Activated naive CD8-positive, alpha-beta T cell treated with anti-CD3 and anti-CD28 coated beads, Interleukin-2, amount 50 U/mL, for 24 hours (primary cell): ENCODE results near the gene KRI1.
A peak's percentile ranks its signal among the peaks of the same experiment; 100 is the strongest.
"Not testable (repeated sequence)": the region's sequence is repeated elsewhere in the genome, so short reads cannot be mapped to it uniquely, and the experiment has no call there.

Experiments used
- ATAC-seq: fragments of 150-1000 bp; cut with Tn5 transposase; one replicate; pipeline ENCODE4 v1.10.0; 2021
- DNase-seq: peaks from one replicate; pipeline ENCODE4 v3.0.0; 2021
- H3K27ac Mint-ChIP-seq: one replicate; pipeline ENCODE4 v1.8.0; 2021; ENCODE audit warnings: mild to moderate bottlenecking, mixed read lengths
- H3K27me3 Mint-ChIP-seq: one replicate; pipeline ENCODE4 v1.8.0; 2021; ENCODE audit warnings: mixed read lengths
- H3K36me3 Mint-ChIP-seq: one replicate; pipeline ENCODE4 v1.8.0; 2021; ENCODE audit warnings: low read depth, mixed read lengths
- H3K4me1 Mint-ChIP-seq: one replicate; pipeline ENCODE4 v1.8.0; 2021; ENCODE audit warnings: mixed read lengths
- H3K4me3 Mint-ChIP-seq: one replicate; pipeline ENCODE4 v1.8.0; 2021; ENCODE audit warnings: mild to moderate bottlenecking, moderate library complexity, mixed read lengths
- H3K9me3 Mint-ChIP-seq: one replicate; pipeline ENCODE4 v1.8.0; 2021; ENCODE audit warnings: mixed read lengths

KRI1 gene

DNA sequence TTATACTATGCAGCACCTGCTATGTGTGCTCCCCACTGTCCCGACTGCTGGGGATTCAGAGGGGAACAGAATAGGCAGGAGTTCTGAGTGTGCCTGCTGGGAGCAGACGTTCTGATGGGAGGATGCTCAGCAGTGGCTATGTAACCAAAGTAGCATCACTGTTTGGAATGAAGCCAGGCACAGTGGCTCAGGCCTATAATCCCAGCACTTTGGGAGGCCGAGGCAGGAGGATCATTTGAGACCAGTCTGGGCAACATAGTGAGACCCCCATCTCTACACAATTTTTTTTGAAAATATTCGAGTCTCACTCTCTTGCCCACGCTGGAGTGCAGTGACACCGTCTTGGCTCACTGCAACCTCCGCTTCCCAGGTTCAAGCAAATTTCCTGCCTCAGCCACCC, 16.1 kb downstream of the KRI1 start:
- Mint-ChIP-seq H3K36me3 (peaks cover 41% of the 10 kb centered on the region), H3K27ac (no peak overlapping the region)
- ATAC-seq, result no peak

DNA sequence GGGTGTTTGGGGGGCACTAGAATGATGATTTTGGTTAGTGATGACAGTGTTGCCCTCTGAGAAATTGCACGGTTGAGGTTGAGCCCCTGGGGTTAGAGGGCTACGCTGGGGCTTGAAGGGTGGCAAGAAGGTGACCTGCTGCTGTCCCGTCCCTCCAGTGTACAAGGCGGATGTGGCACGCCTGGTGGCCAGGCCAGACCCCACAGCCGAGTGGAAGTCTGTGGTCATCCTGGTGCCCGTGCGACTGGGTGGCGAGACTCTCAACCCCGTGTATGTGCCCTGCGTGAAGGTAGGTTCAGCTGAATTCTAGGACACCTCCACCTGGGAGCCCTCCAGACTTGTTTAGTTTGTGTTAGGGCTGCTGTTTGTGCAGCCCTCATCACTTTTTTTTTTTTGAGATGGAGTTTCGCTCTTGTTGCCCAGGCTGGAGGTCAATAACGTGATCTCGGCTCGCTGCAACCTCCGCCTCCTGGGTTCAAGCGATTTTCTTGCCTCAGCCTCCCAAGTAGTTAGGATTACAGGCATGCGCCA, 17.0 kb downstream of the KRI1 start:
- Mint-ChIP-seq H3K27me3 (no peaks in the 10 kb centered on the region), H3K27ac (no peak overlapping the region), H3K4me1 (peaks cover 38% of the 10 kb centered on the region), H3K9me3 (no peaks in the 10 kb centered on the region), H3K4me3 (no peak overlapping the region), H3K36me3 (peaks cover 36% of the 10 kb centered on the region)
- no peak for DNase-seq
- no peak for ATAC-seq

More for the DNA sequence above, 16.1 kb downstream of the KRI1 start:
- H3K27me3 Mint-ChIP-seq, result no peaks in the 10 kb centered on the region
- no peak for DNase-seq
- no peaks in the 10 kb centered on the region for H3K9me3 Mint-ChIP-seq
- H3K4me1 Mint-ChIP-seq, result peaks cover 45% of the 10 kb centered on the region
- H3K4me3 Mint-ChIP-seq, result no peak overlapping the region

DNA sequence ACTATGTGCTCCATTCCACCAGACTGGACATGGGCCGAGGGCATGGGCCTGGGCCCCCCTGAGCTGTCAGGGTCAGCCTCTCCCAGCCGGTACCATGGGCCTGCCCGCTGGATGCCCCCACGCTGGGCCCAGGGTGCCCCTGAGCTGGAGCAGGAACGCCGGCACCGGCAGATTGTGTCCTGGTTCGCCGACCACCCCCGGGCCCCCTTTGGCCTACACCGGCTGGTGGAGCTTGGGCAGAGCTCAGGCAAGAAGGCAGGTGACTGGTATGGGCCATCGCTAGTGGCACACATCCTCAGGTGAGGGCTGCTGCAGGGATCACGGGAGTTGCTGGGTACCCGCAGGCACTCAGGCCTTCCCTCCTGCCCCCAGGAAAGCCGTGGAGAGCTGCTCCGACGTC, 19.0 kb downstream of the KRI1 start:
- no peaks in the 10 kb centered on the region for H3K9me3 Mint-ChIP-seq

DNA sequence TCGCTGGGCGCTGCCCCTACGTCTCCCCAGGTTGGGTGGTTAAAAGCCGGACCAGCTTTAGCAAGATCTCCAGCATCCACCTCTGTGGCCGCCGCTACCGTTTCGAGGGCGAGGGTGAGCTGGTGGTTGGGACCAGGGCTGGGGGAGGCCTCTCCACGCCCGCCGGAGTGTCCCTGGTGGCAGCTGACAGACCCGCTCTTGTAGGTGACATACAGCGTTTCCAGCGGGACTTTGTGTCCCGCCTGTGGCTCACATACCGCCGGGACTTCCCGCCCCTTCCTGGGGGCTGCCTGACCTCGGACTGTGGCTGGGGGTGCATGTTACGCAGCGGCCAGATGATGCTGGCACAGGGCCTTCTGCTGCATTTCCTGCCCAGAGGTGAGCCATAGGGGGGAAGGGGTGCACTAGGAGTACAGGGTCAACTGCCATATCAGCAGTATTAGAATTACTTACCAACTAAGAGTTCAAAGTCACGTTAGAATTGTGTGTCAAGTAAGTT, 21.0 kb downstream of the KRI1 start:
- Mint-ChIP-seq H3K36me3 (peaks cover 9% of the 10 kb centered on the region), H3K27ac (peak overlapping the region; percentile 87), H3K9me3 (no peaks in the 10 kb centered on the region), H3K27me3 (peaks cover 6% of the 10 kb centered on the region), H3K4me3 (peak overlapping the region; percentile 89), H3K4me1 (peaks cover 13% of the 10 kb centered on the region)
- peak; percentile 9 for ATAC-seq
- DNase-seq, result no peak

More for the DNA sequence above, 19.0 kb downstream of the KRI1 start:
- H3K27ac Mint-ChIP-seq, result no peak overlapping the region
- H3K36me3 Mint-ChIP-seq, result peaks cover 20% of the 10 kb centered on the region
- DNase-seq (no peak), ATAC-seq (no peak)
- H3K4me3 Mint-ChIP-seq, result no peak overlapping the region
- peaks cover 25% of the 10 kb centered on the region for H3K4me1 Mint-ChIP-seq
- H3K27me3 Mint-ChIP-seq, result no peaks in the 10 kb centered on the region

DNA sequence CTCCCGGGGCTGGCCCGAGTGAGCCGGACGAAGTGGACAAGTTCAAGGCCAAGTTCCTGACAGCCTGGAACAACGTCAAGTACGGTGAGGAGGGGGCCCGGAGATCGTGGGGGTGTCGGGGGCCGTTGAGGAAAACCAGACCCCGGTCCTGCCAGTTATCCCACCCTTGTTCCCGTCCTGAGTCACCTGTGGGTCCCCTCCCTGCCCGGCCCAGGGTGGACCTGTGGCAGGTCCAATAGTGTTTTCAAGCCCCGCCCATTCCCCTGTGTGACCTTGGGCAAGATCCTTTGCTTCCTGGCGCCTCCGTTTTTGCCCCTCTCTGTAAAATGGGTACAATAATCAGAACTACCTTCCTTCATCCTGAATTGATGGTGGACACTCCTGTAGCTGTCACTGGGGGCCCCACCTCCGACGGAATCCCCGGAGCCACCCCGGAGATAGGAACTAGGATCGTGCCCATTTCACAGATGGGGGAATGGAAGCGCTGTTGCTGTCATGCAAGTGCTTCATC, 21.5 kb downstream of the KRI1 start:
- peaks cover 9% of the 10 kb centered on the region for H3K27me3 Mint-ChIP-seq
- peak overlapping the region; percentile 87 for H3K27ac Mint-ChIP-seq
- H3K9me3 Mint-ChIP-seq, result no peaks in the 10 kb centered on the region
- peak overlapping the region; percentile 89 for H3K4me3 Mint-ChIP-seq
- DNase-seq (peak; percentile 37), ATAC-seq (no peak)
- peaks cover 13% of the 10 kb centered on the region for H3K4me1 Mint-ChIP-seq
- peaks cover 9% of the 10 kb centered on the region for H3K36me3 Mint-ChIP-seq

DNA sequence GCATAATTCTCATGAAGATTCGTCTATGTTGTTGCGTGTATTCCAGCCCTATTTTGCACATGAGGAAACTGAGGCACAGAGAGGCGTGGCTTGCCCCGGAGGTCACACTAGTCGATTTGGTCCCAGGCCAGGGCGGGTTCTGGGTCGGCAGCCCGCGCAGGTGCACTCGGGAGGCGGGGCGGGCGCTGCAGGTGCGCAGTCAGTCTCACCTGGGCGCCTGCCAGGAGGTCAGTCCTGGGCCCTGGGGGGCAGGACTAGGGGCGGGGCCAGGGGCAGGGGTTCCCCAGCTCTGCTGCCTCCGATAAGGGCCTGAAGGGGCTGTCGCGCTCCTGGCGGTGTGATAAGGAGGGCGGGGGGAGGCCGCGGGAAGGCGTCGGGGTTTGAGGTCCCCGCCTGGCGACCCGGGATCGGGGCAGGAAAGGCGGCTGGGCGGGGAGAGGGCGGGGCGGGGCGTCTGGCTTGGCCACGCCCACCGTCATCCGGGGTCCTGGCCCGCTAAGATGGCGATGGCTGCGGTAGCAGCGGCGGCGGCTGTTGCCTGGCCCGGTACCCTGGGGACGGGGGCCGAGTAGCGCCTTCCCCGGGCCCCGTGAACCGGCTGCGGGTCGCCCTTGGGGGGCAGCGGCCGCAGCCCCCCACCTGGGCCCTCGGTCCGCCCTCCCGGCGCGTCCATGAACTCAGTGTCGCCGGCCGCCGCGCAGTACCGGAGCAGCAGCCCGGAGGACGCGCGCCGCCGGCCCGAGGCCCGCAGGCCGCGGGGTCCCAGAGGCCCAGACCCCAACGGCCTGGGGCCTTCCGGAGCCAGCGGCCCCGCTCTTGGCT, 22.2 kb downstream of the KRI1 start, which contains the start of gene ATG4D:
Gene ATG4D (plus strand): TSS at position 485 of the 822 bp plus-strand sequence. CDS start 187 bp downstream, at position 672.
- Mint-ChIP-seq H3K4me1 (peaks cover 16% of the 10 kb centered on the region), H3K9me3 (no peaks in the 10 kb centered on the region), H3K4me3 (peak within 1 kb of the TSS; percentile 89), H3K27me3 (peaks cover 16% of the 10 kb centered on the region), H3K36me3 (peaks cover 9% of the 10 kb centered on the region), H3K27ac (peak within 1 kb of the TSS; percentile 87)
- DNase-seq (peak; percentile 82), ATAC-seq (peak; percentile 80)

DNA sequence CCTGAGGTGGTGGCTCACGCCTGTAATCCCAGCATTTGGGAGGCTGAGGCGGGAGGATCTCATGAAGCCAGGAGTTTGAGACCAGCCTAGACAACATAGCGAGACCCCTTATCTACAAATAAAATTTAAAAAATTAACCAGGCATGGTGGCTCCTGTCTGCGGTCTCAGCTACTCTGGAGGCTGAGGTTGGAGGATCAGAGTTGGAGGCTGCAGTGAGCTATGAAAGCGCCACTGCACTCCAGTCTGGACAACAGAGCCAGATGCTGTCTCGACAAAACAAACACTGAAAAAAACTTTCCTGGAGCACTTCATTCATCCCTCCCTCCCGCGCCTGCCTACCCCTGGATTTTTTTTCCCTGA, 22.8 kb downstream of the KRI1 start:
- H3K4me1 Mint-ChIP-seq, result peaks cover 18% of the 10 kb centered on the region
- no peaks in the 10 kb centered on the region for H3K9me3 Mint-ChIP-seq
- peak overlapping the region; percentile 72 for H3K4me3 Mint-ChIP-seq

DNA sequence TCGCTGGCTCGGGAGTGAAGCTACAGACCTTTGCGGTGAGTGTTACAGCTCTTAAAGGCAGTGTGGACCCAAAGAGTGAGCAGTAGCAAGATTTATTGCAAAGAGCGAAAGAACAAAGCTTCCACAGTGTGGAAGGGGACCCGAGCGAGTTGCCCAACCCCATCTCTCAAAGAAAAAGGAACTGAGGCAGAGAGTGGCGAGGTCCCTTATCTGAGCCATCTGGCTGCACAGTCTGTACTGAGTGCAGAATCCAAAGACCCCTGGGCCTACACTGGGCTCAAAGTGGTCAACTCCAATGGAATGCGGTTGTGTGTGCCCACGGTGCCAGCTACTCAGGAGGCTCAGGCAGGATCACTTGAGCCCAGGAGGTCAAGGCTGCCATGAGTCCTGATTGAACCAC, 26.8 kb downstream of the KRI1 start:
- H3K27me3 Mint-ChIP-seq, result peaks cover 28% of the 10 kb centered on the region
- not testable (repeated sequence) for H3K27ac Mint-ChIP-seq, H3K9me3 Mint-ChIP-seq, H3K4me3 Mint-ChIP-seq, H3K4me1 Mint-ChIP-seq, ATAC-seq, DNase-seq, H3K36me3 Mint-ChIP-seq

More for the DNA sequence above, 22.8 kb downstream of the KRI1 start:
- Mint-ChIP-seq H3K27ac (peak overlapping the region; percentile 46), H3K27me3 (peaks cover 22% of the 10 kb centered on the region), H3K36me3 (peaks cover 5% of the 10 kb centered on the region)
- no peak for ATAC-seq
- DNase-seq, result no peak

DNA sequence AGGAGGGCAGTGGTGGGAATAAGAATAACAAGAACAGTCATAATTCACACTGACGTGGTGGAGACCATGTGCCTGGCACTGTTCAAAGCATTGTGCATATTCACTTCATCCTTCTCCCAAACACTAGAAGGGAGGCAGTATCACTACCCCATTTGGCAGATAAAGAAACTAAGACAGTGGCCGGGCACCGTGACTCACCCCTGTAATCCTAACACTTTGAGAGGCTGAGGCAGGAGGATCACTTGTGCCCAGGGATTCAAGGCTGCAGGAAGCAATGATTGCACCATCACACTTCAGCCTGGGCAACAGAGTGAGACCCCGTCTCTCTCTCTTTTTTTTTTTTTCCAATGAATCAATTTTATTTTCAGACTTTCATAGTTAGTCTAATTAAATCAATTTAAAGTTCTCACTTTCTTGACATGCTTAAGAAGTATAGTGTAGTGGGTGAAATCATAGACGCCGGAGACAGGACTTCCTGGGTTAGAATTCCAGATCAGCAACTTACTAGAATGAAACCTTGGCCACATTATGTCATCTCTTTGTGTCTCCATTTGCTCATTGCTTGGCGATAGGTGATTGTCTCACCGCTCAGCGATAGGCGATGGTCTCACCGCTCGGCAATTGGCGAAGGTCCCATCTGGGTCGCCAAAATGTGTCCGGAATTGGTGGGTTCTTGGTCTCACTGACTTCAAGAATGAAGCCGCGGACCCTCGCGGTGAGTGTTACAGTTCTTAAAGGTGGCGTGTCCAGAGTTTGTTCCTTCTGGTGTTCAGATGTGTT, 27.4 kb downstream of the KRI1 start:
- no peak for DNase-seq
- H3K36me3 Mint-ChIP-seq, result no peaks in the 10 kb centered on the region

DNA sequence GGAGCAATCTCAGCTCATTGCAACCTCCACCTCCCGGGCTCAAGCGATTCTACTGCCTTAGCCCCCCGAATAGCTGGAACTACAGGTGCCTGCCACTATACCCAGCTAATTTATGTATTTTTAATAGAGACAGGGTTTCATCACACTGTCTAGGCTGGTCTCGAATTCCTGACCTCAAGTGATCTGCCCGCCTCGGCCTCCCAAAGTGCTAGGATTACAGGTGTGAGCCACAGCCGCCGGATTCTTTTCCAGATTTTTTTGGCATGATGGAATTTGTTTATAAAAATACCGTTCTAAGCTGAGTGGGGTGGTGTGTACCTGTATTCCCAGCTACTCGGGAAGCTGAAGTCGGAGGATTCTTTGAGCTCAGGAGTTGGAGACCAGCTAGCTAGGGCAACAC, 28.1 kb downstream of the KRI1 start:
- ATAC-seq (no peak), DNase-seq (no peak)
- no peak overlapping the region for H3K4me3 Mint-ChIP-seq
- H3K27me3 Mint-ChIP-seq, result peaks cover 28% of the 10 kb centered on the region
- H3K36me3 Mint-ChIP-seq, result no peaks in the 10 kb centered on the region
- H3K27ac Mint-ChIP-seq, result no peak overlapping the region
- H3K4me1 Mint-ChIP-seq, result peaks cover 6% of the 10 kb centered on the region
- H3K9me3 Mint-ChIP-seq, result no peaks in the 10 kb centered on the region

More for the DNA sequence above, 27.4 kb downstream of the KRI1 start:
- no peak for ATAC-seq
- H3K27ac Mint-ChIP-seq, result no peak overlapping the region
- peaks cover 28% of the 10 kb centered on the region for H3K27me3 Mint-ChIP-seq
- no peaks in the 10 kb centered on the region for H3K9me3 Mint-ChIP-seq
- no peak overlapping the region for H3K4me3 Mint-ChIP-seq
- peaks cover 8% of the 10 kb centered on the region for H3K4me1 Mint-ChIP-seq

DNA sequence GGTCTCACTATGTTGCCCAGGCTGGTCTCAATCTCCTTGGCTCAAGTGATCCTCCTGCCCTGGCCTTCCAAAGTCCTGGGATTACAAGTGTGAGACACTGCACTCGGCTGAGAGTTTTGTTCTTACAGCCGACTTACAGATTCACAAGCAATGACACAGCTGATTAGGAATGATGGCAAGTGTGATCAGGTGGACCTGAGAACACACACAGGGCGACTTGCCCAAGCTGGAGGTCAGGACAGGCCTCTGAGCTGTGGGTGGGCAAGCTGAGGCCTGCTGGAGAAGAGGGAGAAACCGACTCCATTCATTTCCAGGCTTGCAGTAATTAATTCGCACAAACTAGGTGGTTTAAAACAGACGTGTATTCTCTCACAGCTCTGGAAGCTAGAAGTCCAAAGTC, 30.2 kb downstream of the KRI1 start:
- no peaks in the 10 kb centered on the region for H3K36me3 Mint-ChIP-seq
- H3K9me3 Mint-ChIP-seq, result no peaks in the 10 kb centered on the region
- DNase-seq (no peak), ATAC-seq (no peak)
- H3K27ac Mint-ChIP-seq, result no peak overlapping the region
- H3K27me3 Mint-ChIP-seq, result peaks cover 28% of the 10 kb centered on the region
- no peak overlapping the region for H3K4me3 Mint-ChIP-seq
- peaks cover 6% of the 10 kb centered on the region for H3K4me1 Mint-ChIP-seq

DNA sequence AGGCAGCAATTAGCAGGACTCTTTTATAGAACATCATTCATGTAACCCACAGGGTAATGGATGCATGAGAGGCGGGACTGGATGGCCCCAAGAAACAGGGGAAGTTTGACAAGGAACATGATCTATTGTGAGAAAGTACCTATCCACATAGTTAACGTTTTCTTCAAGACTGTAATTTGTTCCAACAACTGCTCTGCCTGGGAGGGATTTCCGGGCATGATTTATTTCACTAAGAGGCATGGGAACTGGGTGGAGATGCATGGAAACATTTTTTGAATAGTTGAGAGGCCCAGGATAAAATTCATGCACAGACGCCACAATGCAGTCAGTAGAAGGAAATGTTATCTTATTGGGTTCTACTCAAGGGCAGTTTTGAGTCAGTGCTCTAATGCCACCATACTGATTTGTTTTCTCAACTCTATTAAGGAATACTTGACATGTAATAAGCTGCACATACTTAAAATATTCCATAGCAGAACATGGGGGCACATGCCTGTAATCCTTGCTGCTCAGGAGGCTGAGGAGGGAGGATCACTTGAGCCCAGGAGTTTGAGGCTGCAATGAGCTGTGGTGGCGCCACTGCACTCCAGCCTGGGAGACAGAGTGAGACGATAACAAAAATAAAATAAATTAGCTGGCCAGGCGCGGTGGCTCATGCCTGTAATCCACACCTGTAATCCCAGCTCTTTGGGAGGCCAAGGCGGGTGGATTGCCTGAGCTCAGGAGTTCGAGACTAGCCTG, 32.0 kb downstream of the KRI1 start:
- H3K4me3 Mint-ChIP-seq, result no peak overlapping the region
- no peaks in the 10 kb centered on the region for H3K36me3 Mint-ChIP-seq
- H3K27ac Mint-ChIP-seq, result no peak overlapping the region
- ATAC-seq (no peak), DNase-seq (no peak)
- no peaks in the 10 kb centered on the region for H3K9me3 Mint-ChIP-seq
- H3K4me1 Mint-ChIP-seq, result peaks cover 5% of the 10 kb centered on the region
- peaks cover 14% of the 10 kb centered on the region for H3K27me3 Mint-ChIP-seq

DNA sequence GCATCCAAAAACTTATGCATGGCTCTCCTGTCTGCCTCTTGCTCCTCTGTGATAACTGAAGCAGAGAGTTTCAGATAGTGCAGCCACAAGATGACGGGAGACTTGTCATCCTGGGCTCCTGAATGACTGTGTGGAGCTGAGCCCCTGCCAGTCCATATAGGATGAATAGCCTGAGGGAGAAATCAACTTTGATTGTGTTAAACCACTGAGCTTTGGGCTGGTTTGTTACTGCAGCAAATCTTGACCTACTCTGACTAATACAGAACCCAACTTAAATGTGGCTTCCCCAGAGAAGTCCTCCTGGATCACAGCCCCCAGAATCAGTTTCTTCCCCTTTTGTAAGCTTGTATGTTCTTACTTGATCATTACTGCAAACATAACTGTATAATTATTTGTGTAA, 33.4 kb downstream of the KRI1 start:
- DNase-seq (no peak), ATAC-seq (no peak)
- H3K27ac Mint-ChIP-seq, result no peak overlapping the region
- no peaks in the 10 kb centered on the region for H3K4me1 Mint-ChIP-seq
- no peaks in the 10 kb centered on the region for H3K36me3 Mint-ChIP-seq
- peaks cover 6% of the 10 kb centered on the region for H3K27me3 Mint-ChIP-seq
- H3K9me3 Mint-ChIP-seq, result no peaks in the 10 kb centered on the region
- H3K4me3 Mint-ChIP-seq, result no peak overlapping the region

DNA sequence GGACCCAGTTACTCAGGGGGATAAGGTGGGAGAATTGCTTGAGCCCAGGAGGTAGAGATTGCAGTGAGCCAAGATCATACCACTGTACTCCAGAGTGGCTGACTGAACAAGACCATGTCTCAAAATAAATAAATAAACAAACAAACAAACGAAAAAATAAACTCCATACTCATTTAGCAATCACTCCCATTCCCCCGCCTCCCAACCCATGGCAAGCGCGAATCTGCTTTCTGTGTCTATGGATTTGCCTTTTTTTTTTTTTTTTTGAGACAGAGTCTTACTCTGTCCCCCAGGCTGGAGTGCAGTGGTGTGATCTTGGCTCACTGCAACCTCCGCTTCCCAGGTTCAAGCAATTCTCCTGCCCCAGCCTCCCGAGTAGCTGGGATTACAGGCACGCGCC, 38.9 kb downstream of the KRI1 start:
- not testable (repeated sequence) for H3K9me3 Mint-ChIP-seq, DNase-seq, H3K27me3 Mint-ChIP-seq, H3K4me3 Mint-ChIP-seq, ATAC-seq, H3K27ac Mint-ChIP-seq, H3K36me3 Mint-ChIP-seq, H3K4me1 Mint-ChIP-seq
